ENCODE results near the gene LRIT3. TPM values are rescaled to one million over a fixed set of nuclear protein-coding genes. Genes with fewer than 3 reads are reported as not detected.

The LRIT3 gene
- total and polyA plus RNA-seq, 2 of the 13 experiments (the other 11 are each of a cell fraction or from before 2014, with no cell fraction given) = 0.03 TPM; not detected in 1

Other genes starting within 250 kb of the LRIT3 start
- gene CASP6, start 144.7 kb upstream of the LRIT3 start, total RNA-seq (2016; rRNA removed; fragmentation: Illumina TruSeq; extraction: Trizol) = 34.6 and 42.4 TPM in 2 replicates
- 14.7 and 19.7 TPM in 2 replicates for gene CASP6, start 144.7 kb upstream of the LRIT3 start, polyA plus RNA-seq (2011; rRNA removed)
- gene PLA2G12A, start 118.0 kb upstream of the LRIT3 start, total RNA-seq (2016; rRNA removed; fragmentation: Illumina TruSeq; extraction: Trizol) = 38.7 and 61.2 TPM in 2 replicates
- gene PLA2G12A, start 118.0 kb upstream of the LRIT3 start, polyA plus RNA-seq (2011; rRNA removed) = 54.9 and 64.0 TPM in 2 replicates
- 152 and 337 TPM in 2 replicates for gene CFI, start 46.1 kb upstream of the LRIT3 start, total RNA-seq (2016; rRNA removed; fragmentation: Illumina TruSeq; extraction: Trizol)
- gene CFI, start 46.1 kb upstream of the LRIT3 start, polyA plus RNA-seq (2011; rRNA removed) = 281 and 284 TPM in 2 replicates
- gene GAR1, start 32.3 kb upstream of the LRIT3 start, total RNA-seq (2016; rRNA removed; fragmentation: Illumina TruSeq; extraction: Trizol) = 11.3 and 16.4 TPM in 2 replicates
- gene GAR1, start 32.3 kb upstream of the LRIT3 start, polyA plus RNA-seq (2011; rRNA removed) = 8.9 and 11.4 TPM in 2 replicates
- gene RRH, start 20.1 kb upstream of the LRIT3 start, total RNA-seq (2016; rRNA removed; fragmentation: Illumina TruSeq; extraction: Trizol) = 0.07 and 0.22 TPM in 2 replicates
- 0.17 TPM in 1 of 2 replicates, not detected in the other for gene RRH, start 20.1 kb upstream of the LRIT3 start, polyA plus RNA-seq (2011; rRNA removed)
- gene EGF, start 64.8 kb downstream of the LRIT3 start, total RNA-seq (2016; rRNA removed; fragmentation: Illumina TruSeq; extraction: Trizol) = 0.07 TPM in 1 of 2 replicates, not detected in the other
- 0.05 and 0.08 TPM in 2 replicates for gene EGF, start 64.8 kb downstream of the LRIT3 start, polyA plus RNA-seq (2011; rRNA removed)

Measured in HepG2 (cell line).